NOMO-1 (cell line): ENCODE results near the gene PLCD3.

ENCODE experiments used
- DNase-seq, 2 experiments: peaks; one replicate each; lab custom pipeline; 2025; ENCODE audit not compliant: unreplicated experiment in 2 of 2; lab: John Stamatoyannopoulos, UW

Gene PLCD3

GRCh38 chr17:45104497-45104896 is 27.8 kb downstream of the PLCD3 start:
- DNase-seq, result no peak

GRCh38 chr17:45104029-45104428 is 28.3 kb downstream of the PLCD3 start:
- DNase-seq, result no peak

- DNase-seq, result no peak
Measured at GRCh38 chr17:45103269-45103795, 29.0 kb downstream of the PLCD3 start.

- DNase-seq, result no peak
Measured at GRCh38 chr17:45102856-45103255, 29.5 kb downstream of the PLCD3 start.

- no peak for DNase-seq
Measured at GRCh38 chr17:45101883-45102811, 30.2 kb downstream of the PLCD3 start.

- DNase-seq, result no peak
Measured at GRCh38 chr17:45101546-45101882, 30.8 kb downstream of the PLCD3 start.

- peak; percentile 24 to 51 for DNase-seq
Measured at GRCh38 chr17:45098869-45099616, 33.3 kb downstream of the PLCD3 start.

- no peak for DNase-seq
Measured at GRCh38 chr17:45098081-45098868, 34.0 kb downstream of the PLCD3 start.

GRCh38 chr17:45096926-45097325 is 35.4 kb downstream of the PLCD3 start:
- no peak for DNase-seq

GRCh38 chr17:45096141-45096540 is 36.2 kb downstream of the PLCD3 start:
- peak in 1 of 2 experiments; percentile 25 for DNase-seq

- DNase-seq, result no peak
Measured at GRCh38 chr17:45093444-45094110, 38.7 kb downstream of the PLCD3 start.

GRCh38 chr17:45092911-45093430 is 39.3 kb downstream of the PLCD3 start:
- no peak for DNase-seq

- no peak for DNase-seq
Measured at GRCh38 chr17:45091778-45092425, 40.4 kb downstream of the PLCD3 start.

- DNase-seq, result no peak
Measured at GRCh38 chr17:45090711-45091110, 41.6 kb downstream of the PLCD3 start.

- no peak for DNase-seq
Measured at GRCh38 chr17:45088741-45089140, 43.6 kb downstream of the PLCD3 start.

- no peak for DNase-seq
Measured at GRCh38 chr17:45087978-45088377, 44.3 kb downstream of the PLCD3 start.

GRCh38 chr17:45087504-45087975 is 44.8 kb downstream of the PLCD3 start:
- DNase-seq, result no peak

GRCh38 chr17:45086865-45087503 is 45.3 kb downstream of the PLCD3 start:
- DNase-seq, result no peak

GRCh38 chr17:45086391-45086790 is 45.9 kb downstream of the PLCD3 start:
- no peak for DNase-seq
